ENCODE measurements around the gene GPRC5C.

Gene GPRC5C

GRCh38 chr17:74410001-74410443 is 21.9 kb upstream of the GPRC5C start:
- Histone ChIP-seq H3K36me3 (ENCODE audit: control insufficient read depth, insufficient read depth, low read length) (no peaks in the 10 kb centered on the region), H3K4me3 (ENCODE audit: low read depth, low read length) (no peak overlapping the region), H3K9ac (ENCODE audit: low read depth, low read length) (no peak overlapping the region), H3K9me3 (ENCODE audit: control insufficient read depth, insufficient read depth, low read length) (no peaks in the 10 kb centered on the region), H3K4me1 (ENCODE audit: control insufficient read depth, insufficient read depth, low read length) (no peaks in the 10 kb centered on the region), H3K27me3 (ENCODE audit: control insufficient read depth, insufficient read depth, low read length) (no peaks in the 10 kb centered on the region)

GRCh38 chr17:74412581-74412980 is 19.3 kb upstream of the GPRC5C start:
- Histone ChIP-seq H3K36me3 (ENCODE audit: control insufficient read depth, insufficient read depth, low read length) (no peaks in the 10 kb centered on the region), H3K9me3 (ENCODE audit: control insufficient read depth, insufficient read depth, low read length) (no peaks in the 10 kb centered on the region), H3K9ac (ENCODE audit: low read depth, low read length) (no peak overlapping the region), H3K4me3 (ENCODE audit: low read depth, low read length) (no peak overlapping the region), H3K4me1 (ENCODE audit: control insufficient read depth, insufficient read depth, low read length) (no peaks in the 10 kb centered on the region), H3K27me3 (ENCODE audit: control insufficient read depth, insufficient read depth, low read length) (no peaks in the 10 kb centered on the region)

GRCh38 chr17:74413491-74413890 is 18.4 kb upstream of the GPRC5C start:
- Histone ChIP-seq H3K4me3 (ENCODE audit: low read depth, low read length) (no peak overlapping the region), H3K4me1 (ENCODE audit: control insufficient read depth, insufficient read depth, low read length) (no peaks in the 10 kb centered on the region), H3K36me3 (ENCODE audit: control insufficient read depth, insufficient read depth, low read length) (no peaks in the 10 kb centered on the region), H3K27me3 (ENCODE audit: control insufficient read depth, insufficient read depth, low read length) (no peaks in the 10 kb centered on the region), H3K9ac (ENCODE audit: low read depth, low read length) (no peak overlapping the region), H3K9me3 (ENCODE audit: control insufficient read depth, insufficient read depth, low read length) (no peaks in the 10 kb centered on the region)

GRCh38 chr17:74414510-74414909 is 17.4 kb upstream of the GPRC5C start:
- H3K4me1 ChIP-seq (ENCODE audit: control insufficient read depth, insufficient read depth, low read length), result no peaks in the 10 kb centered on the region
- no peak overlapping the region for H3K9ac ChIP-seq (ENCODE audit: low read depth, low read length)
- no peaks in the 10 kb centered on the region for H3K36me3 ChIP-seq (ENCODE audit: control insufficient read depth, insufficient read depth, low read length)
- no peak overlapping the region for H3K4me3 ChIP-seq (ENCODE audit: low read depth, low read length)
- H3K9me3 ChIP-seq (ENCODE audit: control insufficient read depth, insufficient read depth, low read length), result no peaks in the 10 kb centered on the region
- H3K27me3 ChIP-seq (ENCODE audit: control insufficient read depth, insufficient read depth, low read length), result no peaks in the 10 kb centered on the region

GRCh38 chr17:74415608-74416396 is 16.1 kb upstream of the GPRC5C start:
- no peaks in the 10 kb centered on the region for H3K9me3 ChIP-seq (ENCODE audit: control insufficient read depth, insufficient read depth, low read length)
- H3K27me3 ChIP-seq (ENCODE audit: control insufficient read depth, insufficient read depth, low read length), result no peaks in the 10 kb centered on the region
- no peak overlapping the region for H3K4me3 ChIP-seq (ENCODE audit: low read depth, low read length)
- no peaks in the 10 kb centered on the region for H3K36me3 ChIP-seq (ENCODE audit: control insufficient read depth, insufficient read depth, low read length)
- H3K9ac ChIP-seq (ENCODE audit: low read depth, low read length), result no peak overlapping the region
- H3K4me1 ChIP-seq (ENCODE audit: control insufficient read depth, insufficient read depth, low read length), result no peaks in the 10 kb centered on the region

GRCh38 chr17:74417178-74418045 is 14.5 kb upstream of the GPRC5C start:
- H3K36me3 ChIP-seq (ENCODE audit: control insufficient read depth, insufficient read depth, low read length), result no peaks in the 10 kb centered on the region
- H3K9me3 ChIP-seq (ENCODE audit: control insufficient read depth, insufficient read depth, low read length), result no peaks in the 10 kb centered on the region
- no peaks in the 10 kb centered on the region for H3K4me1 ChIP-seq (ENCODE audit: control insufficient read depth, insufficient read depth, low read length)
- no peaks in the 10 kb centered on the region for H3K27me3 ChIP-seq (ENCODE audit: control insufficient read depth, insufficient read depth, low read length)
- no peak overlapping the region for H3K9ac ChIP-seq (ENCODE audit: low read depth, low read length)
- no peak overlapping the region for H3K4me3 ChIP-seq (ENCODE audit: low read depth, low read length)

GRCh38 chr17:74419928-74420411 is 11.9 kb upstream of the GPRC5C start:
- H3K4me3 ChIP-seq (ENCODE audit: low read depth, low read length), result no peak overlapping the region
- no peak overlapping the region for H3K9ac ChIP-seq (ENCODE audit: low read depth, low read length)
- H3K9me3 ChIP-seq (ENCODE audit: control insufficient read depth, insufficient read depth, low read length), result no peaks in the 10 kb centered on the region
- H3K4me1 ChIP-seq (ENCODE audit: control insufficient read depth, insufficient read depth, low read length), result no peaks in the 10 kb centered on the region
- no peaks in the 10 kb centered on the region for H3K36me3 ChIP-seq (ENCODE audit: control insufficient read depth, insufficient read depth, low read length)
- no peaks in the 10 kb centered on the region for H3K27me3 ChIP-seq (ENCODE audit: control insufficient read depth, insufficient read depth, low read length)

GRCh38 chr17:74424117-74424516 is 7.8 kb upstream of the GPRC5C start:
- Histone ChIP-seq H3K9ac (ENCODE audit: low read depth, low read length) (no peak overlapping the region), H3K36me3 (ENCODE audit: control insufficient read depth, insufficient read depth, low read length) (no peaks in the 10 kb centered on the region), H3K4me1 (ENCODE audit: control insufficient read depth, insufficient read depth, low read length) (peaks cover 13% of the 10 kb centered on the region), H3K27me3 (ENCODE audit: control insufficient read depth, insufficient read depth, low read length) (no peaks in the 10 kb centered on the region), H3K9me3 (ENCODE audit: control insufficient read depth, insufficient read depth, low read length) (no peaks in the 10 kb centered on the region), H3K4me3 (ENCODE audit: low read depth, low read length) (no peak overlapping the region)

GRCh38 chr17:74424657-74425056 is 7.2 kb upstream of the GPRC5C start:
- H3K4me1 ChIP-seq (ENCODE audit: control insufficient read depth, insufficient read depth, low read length), result peaks cover 15% of the 10 kb centered on the region
- H3K9ac ChIP-seq (ENCODE audit: low read depth, low read length), result no peak overlapping the region
- H3K9me3 ChIP-seq (ENCODE audit: control insufficient read depth, insufficient read depth, low read length), result no peaks in the 10 kb centered on the region
- H3K27me3 ChIP-seq (ENCODE audit: control insufficient read depth, insufficient read depth, low read length), result no peaks in the 10 kb centered on the region
- no peak overlapping the region for H3K4me3 ChIP-seq (ENCODE audit: low read depth, low read length)
- no peaks in the 10 kb centered on the region for H3K36me3 ChIP-seq (ENCODE audit: control insufficient read depth, insufficient read depth, low read length)

- Histone ChIP-seq H3K9me3 (ENCODE audit: control insufficient read depth, insufficient read depth, low read length) (no peaks in the 10 kb centered on the region), H3K4me3 (ENCODE audit: low read depth, low read length) (no peak overlapping the region), H3K27me3 (ENCODE audit: control insufficient read depth, insufficient read depth, low read length) (no peaks in the 10 kb centered on the region), H3K36me3 (ENCODE audit: control insufficient read depth, insufficient read depth, low read length) (no peaks in the 10 kb centered on the region), H3K4me1 (ENCODE audit: control insufficient read depth, insufficient read depth, low read length) (peaks cover 20% of the 10 kb centered on the region), H3K9ac (ENCODE audit: low read depth, low read length) (no peak overlapping the region)
Measured at GRCh38 chr17:74426551-74427047, 5.3 kb upstream of the GPRC5C start.

- H3K4me1 ChIP-seq (ENCODE audit: control insufficient read depth, insufficient read depth, low read length), result peaks cover 20% of the 10 kb centered on the region
- no peak overlapping the region for H3K9ac ChIP-seq (ENCODE audit: low read depth, low read length)
Measured at GRCh38 chr17:74427048-74427762, 4.7 kb upstream of the GPRC5C start.

More at GRCh38 chr17:74427048-74427762, 4.7 kb upstream of the GPRC5C start:
- Histone ChIP-seq H3K36me3 (ENCODE audit: control insufficient read depth, insufficient read depth, low read length) (no peaks in the 10 kb centered on the region), H3K9me3 (ENCODE audit: control insufficient read depth, insufficient read depth, low read length) (no peaks in the 10 kb centered on the region), H3K4me3 (ENCODE audit: low read depth, low read length) (no peak overlapping the region), H3K27me3 (ENCODE audit: control insufficient read depth, insufficient read depth, low read length) (no peaks in the 10 kb centered on the region)
